ENCODE measurements around the gene SLC44A4.

DNA sequence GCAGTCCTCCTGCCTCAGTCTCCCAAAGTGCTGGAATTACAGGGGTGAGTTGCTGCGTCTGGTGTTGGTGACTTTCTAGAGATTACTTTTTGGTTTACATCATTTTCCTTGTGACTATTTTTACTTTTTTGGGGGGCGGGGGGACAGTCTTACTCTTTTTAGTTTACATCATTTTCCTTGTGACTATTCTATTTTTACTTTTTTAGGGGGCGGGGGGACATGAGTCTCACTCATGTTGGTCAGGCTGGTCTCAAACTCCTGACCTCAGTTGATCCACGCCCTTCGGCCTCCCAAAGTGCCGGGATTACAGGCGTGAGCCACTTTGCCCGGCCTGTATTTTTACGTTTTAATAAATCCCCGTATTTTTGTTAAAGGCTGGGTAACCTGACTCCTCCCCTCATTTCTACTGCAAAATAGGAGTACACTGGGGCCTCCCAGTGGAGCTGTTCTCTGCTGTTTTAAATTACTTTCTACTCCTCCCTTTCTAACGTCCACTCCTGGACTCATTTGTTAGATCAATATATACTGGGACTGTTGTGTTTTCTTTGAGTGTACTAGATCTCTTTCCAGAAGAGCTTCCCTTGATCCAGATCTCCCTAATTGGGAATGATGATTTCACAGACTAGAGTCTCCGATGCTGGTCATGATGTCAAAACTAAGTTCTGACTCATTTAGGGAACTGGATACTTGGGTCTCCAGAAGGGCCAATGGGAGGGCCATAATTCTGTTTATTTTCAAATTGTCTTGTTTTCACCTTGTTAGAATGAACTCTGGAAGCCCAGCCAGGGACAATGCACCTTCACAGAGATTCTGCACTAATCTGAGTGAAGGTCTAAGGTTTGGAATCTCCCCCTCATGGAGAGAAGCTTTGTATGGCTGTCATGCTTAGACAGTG is 42.1 kb downstream of the SLC44A4 start:
- TF ChIP-seq, protein P1, sequence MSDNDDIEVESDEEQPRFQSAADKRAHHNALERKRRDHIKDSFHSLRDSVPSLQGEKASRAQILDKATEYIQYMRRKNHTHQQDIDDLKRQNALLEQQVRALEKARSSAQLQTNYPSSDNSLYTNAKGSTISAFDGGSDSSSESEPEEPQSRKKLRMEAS (IDR thresholded peaks at IDR 0.05) = no peak
- TF ChIP-seq POLR2A (IDR thresholded peaks at IDR 0.05; ENCODE audit: control extremely low read depth in 1 of 2, low read depth in 2 of 2, low read length in 2 of 2) (peak in 1 of 2 experiments; percentile 42; a peak in 1 of 3 replicates), TBP (IDR thresholded peaks at IDR 0.05; ENCODE audit: low read depth, low read length) (no peak), CTCF (IDR thresholded peaks at IDR 0.05; ENCODE audit: control extremely low read depth in 1 of 3, insufficient read depth in 1 of 3, low read depth in 1 of 3, low read length in 3 of 3) (no peak), CHD1 (IDR thresholded peaks at IDR 0.05; ENCODE audit: low read depth, low read length) (no peak), EP300 (IDR thresholded peaks at IDR 0.05; ENCODE audit: borderline replicate concordance in 1 of 2, low read depth in 2 of 2, low read length in 2 of 2) (no peak), TAF1 (IDR thresholded peaks at IDR 0.05; ENCODE audit: low read depth, low read length) (no peak), BRCA1 (IDR thresholded peaks at IDR 0.05; ENCODE audit: low read depth, low read length) (no peak), CEBPB (IDR thresholded peaks at IDR 0.05; ENCODE audit: low read depth, low read length) (no peak), ZNF274 (IDR thresholded peaks at IDR 0.05; ENCODE audit: borderline replicate concordance, extremely low read depth, low read length) (no peak)

Measured in H1 (cell line).